AG08395 (cell line): Measurements from ENCODE around the gene SPAG6.

Source experiments
- DNase-seq: peaks from one replicate; pipeline ENCODE4 v3.0.0; 2012; ENCODE audit warnings: mixed read lengths, low spot score

Gene SPAG6

GRCh38 chr10:22321924-22322640, 23.2 kb upstream of the SPAG6 start:
- DNase-seq = no peak

- DNase-seq = no peak
Observed at GRCh38 chr10:22322641-22323160, 22.6 kb upstream of the SPAG6 start.

- no peak for DNase-seq
Observed at GRCh38 chr10:22323538-22324305, 21.6 kb upstream of the SPAG6 start.

- no peak for DNase-seq
Observed at GRCh38 chr10:22324413-22324812, 20.9 kb upstream of the SPAG6 start.

- DNase-seq = no peak
Observed at GRCh38 chr10:22324893-22325271, 20.4 kb upstream of the SPAG6 start.

- peak; percentile 85 for DNase-seq
Observed at GRCh38 chr10:22325272-22326144, 19.8 kb upstream of the SPAG6 start.

GRCh38 chr10:22326145-22326702, 19.1 kb upstream of the SPAG6 start:
- no peak for DNase-seq

GRCh38 chr10:22329150-22329549, 16.1 kb upstream of the SPAG6 start:
- DNase-seq = no peak

GRCh38 chr10:22332116-22332692, 13.1 kb upstream of the SPAG6 start:
- DNase-seq = no peak

GRCh38 chr10:22333167-22333974, 11.9 kb upstream of the SPAG6 start:
- no peak for DNase-seq

- no peak for DNase-seq
Observed at GRCh38 chr10:22333975-22334282, 11.4 kb upstream of the SPAG6 start.

- no peak for DNase-seq
Observed at GRCh38 chr10:22334414-22335172, 10.7 kb upstream of the SPAG6 start.

GRCh38 chr10:22335173-22335933, 9.9 kb upstream of the SPAG6 start:
- peak; percentile 66 for DNase-seq

- no peak for DNase-seq
Observed at GRCh38 chr10:22338185-22338900, 7.0 kb upstream of the SPAG6 start.

- no peak for DNase-seq
Observed at GRCh38 chr10:22338931-22339330, 6.4 kb upstream of the SPAG6 start.

GRCh38 chr10:22339761-22340328, 5.5 kb upstream of the SPAG6 start:
- DNase-seq = no peak

GRCh38 chr10:22340329-22341189, 4.7 kb upstream of the SPAG6 start:
- DNase-seq = peak; percentile 76
